HG02973 (cell line): ENCODE measurements around the gene AHRR.
"Not testable (repeated sequence)": the region's sequence is repeated elsewhere in the genome, so short reads cannot be mapped to it uniquely, and the experiment has no call there.

Experiments
- ATAC-seq: cut with Tn5 transposase; IDR thresholded peaks from one replicate; pipeline ENCODE4 v1.9.1; 2021; ENCODE audit warnings: moderate library complexity; ENCODE audit not compliant: unreplicated experiment

Gene AHRR

DNA sequence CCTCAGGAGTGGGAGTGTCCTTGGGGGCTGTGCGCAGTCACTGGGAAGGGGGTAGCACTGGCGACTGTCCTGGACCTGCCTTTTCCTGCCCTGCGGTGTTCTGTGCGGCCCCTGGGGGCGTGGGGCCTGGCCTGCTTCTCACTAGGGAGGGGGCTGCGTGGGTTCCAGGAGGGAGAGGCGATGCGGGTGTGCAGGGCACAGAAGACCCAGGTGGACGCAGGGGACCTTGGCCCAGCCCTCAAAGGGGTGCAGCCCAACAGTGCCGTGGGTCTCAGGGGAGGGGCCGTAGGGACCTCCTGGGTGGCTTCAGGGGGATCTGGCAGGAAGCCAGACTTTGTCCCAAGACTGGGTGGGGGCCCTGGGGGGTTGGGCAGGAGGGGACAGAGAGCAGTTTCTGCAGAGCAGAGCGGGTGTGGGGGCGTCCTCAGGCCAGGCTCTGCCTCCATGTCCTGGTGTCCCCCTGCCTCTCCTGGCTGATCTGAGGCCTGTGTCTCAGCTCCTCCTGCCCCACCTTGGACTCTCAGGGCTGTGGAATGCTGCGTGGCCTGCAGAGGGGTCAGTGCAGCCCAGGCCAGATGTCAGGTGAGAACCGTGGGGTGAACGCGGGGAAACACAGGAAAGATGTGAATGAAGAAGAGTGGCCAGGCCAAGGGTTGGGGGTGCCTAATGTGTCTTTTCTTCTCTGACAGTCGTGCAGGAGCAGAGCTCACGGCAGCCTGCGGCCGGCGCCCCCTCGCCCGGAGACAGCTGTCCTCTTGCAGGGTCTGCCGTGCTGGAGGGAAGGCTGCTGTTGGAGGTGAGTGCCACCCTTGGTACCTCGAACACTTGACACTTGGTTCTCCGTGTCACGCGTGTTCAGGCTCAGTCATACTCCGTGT lies 54.6 kb downstream of the AHRR start:
- no peak for ATAC-seq

DNA sequence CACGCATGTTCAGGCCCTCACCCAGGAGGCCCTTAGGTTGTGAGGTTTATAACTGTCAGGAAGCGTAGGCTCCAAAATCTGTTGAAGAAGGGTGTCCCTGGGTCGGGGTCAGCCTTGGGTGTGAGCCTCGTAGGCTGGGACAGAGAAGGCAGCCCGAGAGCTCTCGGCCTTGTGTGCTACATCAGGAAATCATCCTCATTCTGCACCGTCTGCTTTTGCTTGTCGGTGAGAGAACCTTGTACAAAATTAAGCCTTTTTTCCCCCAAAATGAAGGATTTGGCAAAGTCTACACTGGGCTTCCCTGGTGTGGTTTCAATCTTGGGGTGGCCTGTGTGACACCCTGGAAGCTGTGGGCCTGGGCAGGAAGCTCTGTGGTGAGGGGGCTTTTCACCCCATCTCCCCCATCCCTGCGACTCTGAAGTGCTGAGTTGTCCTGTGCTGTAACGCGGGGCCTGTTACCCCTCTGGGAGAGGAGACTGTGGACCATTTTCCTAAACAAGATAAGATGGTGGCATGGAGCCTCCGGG lies 55.3 kb downstream of the AHRR start:
- ATAC-seq = no peak

DNA sequence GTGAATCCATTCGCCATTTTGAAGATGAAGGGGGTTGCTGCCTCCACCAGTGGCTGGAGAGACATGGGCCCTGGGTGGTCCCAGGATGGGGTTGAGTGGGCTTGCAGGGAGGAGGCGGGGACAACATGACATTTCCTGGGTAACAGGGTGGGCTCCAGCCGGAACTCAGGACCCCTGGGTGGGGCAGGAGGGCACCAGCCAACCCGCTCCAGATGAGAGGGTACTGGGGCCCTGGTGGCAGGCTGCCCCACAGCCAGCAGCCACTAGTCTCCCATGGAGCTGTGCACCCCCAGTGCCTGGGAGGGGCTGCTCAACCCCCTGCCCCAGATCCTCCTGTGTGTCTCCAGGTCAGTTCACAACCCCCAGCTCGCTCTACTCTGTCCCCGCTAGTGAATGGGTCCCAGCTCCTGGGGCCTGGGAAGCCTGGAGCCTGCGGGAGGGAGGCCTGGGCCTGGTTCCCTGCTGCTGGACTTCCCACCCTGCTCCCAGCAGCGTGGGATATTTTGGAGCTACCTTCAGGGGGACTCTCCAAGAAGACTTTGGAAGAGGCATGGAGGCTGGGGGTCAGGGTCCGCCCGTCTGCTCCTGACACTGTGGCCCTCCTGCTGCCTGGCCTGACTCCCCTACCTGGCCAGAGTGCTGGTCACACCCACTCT lies 55.9 kb downstream of the AHRR start:
- no peak for ATAC-seq

DNA sequence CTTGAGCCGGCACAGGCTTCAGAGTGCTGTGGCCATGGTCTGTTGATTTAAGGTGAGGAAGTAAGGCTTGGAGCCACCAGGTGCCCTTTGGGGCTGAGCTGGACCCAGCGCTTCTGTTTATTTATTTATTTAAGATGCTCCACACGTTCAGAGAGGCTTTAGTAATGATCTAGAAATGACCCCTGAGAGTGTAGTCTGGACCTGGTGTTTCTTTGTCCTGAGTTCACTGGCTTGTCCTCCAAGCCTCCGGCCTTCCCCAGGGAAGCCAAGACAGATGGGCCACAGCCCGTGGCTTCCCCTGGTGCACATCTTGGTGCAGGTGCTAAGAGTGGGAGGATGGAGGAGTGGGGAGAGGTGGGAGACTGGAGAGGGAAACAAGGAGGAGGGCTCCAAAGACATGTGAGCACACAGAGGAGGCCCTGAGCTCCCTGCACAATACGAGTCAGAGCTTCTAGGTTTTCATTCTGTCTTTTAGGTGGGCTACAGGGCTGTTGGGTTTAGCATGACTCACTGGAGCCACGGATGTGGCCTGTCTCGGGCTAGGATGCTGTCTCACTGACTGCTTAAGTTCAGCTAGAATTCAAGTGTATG lies 56.9 kb downstream of the AHRR start:
- ATAC-seq = no peak

DNA sequence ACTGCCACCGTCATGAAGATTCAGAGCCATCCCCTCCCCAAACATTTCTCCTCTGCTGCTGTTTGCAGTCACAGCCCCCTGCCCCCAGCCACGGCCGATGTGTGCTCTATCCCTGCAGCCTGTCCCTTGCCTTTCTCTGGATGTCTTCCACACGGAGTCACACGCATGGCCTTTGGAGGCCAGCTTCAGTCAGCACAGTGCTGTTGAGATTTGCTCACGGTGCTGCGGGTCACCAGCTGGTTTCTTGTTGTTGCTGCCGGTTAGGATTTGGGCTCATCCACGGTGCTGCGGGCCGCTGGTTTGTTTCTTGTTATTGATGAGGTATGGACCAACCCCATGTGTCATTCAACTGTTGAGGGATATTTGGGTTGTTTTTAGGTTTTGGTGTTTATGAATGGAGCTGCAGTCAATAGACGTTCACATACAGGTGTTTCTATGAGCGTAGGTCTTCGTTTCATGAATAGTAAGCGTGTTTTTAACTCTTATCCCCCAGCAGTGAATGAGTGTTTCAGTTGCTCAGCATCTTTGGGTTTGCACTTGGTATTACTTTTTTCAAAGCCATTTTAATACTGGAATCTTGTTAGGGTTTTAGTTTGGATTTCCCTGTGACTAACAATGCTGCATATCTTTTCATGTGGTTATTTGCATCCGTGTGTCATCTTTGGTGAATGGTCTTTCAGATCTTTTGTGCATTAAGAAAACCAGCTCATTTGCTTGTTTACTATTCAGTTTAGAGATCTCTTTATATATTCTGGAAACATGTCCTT lies 57.6 kb downstream of the AHRR start:
- no peak for ATAC-seq

DNA sequence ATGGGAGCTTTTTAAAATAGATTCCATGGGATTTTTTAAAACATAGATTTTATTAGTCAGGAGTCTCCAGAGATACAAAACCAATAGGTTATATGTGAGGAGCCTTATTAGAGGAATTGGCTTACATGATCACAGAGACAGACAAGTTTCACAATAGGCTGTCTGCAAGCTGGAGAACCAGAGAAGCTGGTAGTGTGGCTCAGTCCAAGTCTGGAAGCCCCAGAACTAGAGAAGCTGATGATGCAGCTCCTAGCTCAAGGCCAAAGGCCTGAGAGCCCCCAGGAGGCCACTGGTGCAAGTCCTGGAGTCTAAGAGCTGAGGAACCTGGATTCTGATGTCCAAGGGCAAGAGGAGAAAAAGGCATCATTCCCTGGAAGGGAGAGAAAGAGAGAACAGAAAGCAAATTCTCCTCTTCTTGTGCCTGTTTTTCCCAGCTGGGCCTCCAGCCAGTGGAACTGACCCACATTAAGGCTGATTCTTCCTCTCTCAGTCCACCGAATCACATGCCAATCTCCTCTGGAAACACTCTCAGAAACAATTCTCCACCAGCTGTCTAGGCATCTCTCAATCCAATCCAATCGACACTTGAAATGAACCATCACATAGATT lies 59.3 kb downstream of the AHRR start:
- no peak for ATAC-seq

DNA sequence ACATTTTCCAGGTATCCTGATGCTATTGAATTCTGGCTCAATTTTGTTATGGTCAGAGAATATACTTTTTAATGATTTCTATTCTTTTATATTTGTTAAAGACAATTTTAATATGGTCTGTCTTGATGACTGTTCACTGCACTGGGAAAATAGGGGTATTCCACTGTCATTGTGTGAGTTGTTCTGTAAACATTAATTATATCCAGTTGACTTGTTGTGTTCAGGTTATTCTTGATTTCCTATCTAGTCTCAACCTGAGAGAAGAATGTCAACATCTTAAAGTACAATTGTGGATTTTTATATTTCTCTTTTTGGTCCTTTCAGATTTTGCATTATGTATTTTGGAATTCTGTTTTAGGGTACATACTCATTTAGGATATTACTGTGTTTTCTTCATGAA lies 61.6 kb downstream of the AHRR start:
- no peak for ATAC-seq

DNA sequence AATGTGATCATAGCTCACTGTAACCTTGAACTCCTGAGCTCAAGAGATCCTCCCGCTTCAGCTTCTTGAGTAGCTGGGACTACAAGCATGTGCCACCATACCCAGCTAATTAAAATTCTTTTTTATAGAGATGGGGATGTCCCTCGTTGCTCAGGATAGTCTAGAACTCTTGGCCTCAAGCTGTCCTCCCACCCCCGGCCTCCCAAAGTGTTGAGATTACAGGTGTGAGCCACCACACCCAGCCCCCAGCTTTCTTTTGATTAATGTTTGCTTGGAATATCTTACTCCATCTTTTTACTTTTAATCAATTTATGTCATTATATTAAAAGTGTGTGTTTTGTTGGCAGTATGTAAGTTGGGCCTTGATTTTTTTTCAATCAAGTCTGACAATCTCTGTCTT lies 62.1 kb downstream of the AHRR start:
- ATAC-seq = no peak

DNA sequence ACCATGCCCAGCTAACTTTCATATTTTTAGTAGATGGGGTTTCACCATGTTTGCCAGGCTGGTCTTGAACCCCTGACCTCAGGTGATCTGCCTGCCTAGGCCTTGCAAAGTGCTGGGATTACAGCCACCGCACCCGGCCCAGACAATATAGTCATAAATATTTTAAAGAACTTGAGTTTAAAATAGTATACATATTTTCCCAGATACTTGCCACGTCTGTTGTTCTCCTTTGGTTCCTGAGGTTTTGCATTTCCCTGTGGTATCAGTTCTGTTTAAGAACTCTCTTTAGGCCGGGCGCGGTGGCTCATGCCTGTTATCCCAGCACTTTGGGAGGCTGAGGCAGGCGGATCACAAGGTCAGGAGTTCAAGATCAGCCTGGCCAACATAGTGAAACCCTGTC lies 63.1 kb downstream of the AHRR start:
- not testable (repeated sequence) for ATAC-seq

DNA sequence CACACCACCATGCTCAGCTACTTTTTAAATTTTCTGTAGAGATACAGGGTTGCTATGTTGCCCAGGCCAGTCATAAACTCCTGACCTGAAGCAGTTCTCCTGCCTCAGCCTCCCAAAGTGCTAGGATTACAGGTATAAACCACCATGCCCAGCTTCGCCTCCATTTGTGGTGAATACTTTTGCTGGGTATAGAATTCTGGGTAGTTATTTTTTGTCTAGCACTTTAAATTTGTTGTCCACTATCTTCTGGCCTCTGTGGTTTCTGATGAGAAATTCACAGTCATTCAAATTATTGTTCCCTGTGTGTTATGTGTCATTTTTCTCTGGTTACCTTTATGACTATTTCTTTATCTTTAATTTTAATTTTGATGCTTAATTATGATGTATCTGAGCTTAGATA lies 63.8 kb downstream of the AHRR start:
- ATAC-seq = no peak

DNA sequence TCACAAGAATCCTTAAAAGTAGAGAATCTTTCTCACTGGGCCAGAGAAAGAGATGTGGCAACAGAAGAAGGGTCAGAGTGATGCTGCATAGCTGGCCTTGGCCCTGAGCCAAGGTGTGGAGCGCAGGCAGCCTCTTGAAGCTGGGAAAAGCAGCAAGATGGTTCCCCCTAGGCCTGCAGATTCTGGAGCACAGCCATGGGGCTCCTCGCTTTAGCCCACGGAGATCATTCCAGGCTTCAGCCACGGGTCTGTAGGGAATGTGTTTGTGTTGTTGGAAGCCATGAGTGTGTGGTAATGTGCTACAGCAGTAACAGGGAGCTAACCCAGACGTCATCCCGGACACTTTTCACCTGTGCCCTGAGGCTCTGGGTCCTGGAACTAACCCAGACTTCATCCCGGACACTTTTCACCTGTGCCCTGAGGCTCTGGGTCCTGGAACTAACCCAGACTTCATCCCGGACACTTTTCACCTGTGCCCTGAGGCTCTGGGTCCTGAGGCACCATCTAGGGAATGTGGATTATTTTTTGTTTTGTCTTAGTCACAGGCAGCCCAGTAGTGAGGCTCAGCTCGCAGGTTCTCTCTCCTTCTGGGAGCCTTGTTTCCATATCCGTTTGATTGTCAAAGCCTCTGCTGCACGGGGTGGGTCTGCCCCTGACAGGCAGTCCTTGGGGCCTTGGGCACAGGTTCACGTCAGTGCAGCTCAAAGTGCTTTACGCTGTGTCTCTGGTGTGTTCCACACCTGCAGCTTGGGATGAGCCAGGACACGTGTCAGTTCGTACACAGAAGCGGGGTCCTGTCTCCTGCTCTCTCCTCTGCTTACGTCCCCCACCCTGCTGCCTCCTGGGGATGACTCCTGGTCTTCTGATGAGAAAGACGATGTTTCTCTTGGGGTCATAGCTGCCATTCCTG lies 65.2 kb downstream of the AHRR start:
- no peak for ATAC-seq

DNA sequence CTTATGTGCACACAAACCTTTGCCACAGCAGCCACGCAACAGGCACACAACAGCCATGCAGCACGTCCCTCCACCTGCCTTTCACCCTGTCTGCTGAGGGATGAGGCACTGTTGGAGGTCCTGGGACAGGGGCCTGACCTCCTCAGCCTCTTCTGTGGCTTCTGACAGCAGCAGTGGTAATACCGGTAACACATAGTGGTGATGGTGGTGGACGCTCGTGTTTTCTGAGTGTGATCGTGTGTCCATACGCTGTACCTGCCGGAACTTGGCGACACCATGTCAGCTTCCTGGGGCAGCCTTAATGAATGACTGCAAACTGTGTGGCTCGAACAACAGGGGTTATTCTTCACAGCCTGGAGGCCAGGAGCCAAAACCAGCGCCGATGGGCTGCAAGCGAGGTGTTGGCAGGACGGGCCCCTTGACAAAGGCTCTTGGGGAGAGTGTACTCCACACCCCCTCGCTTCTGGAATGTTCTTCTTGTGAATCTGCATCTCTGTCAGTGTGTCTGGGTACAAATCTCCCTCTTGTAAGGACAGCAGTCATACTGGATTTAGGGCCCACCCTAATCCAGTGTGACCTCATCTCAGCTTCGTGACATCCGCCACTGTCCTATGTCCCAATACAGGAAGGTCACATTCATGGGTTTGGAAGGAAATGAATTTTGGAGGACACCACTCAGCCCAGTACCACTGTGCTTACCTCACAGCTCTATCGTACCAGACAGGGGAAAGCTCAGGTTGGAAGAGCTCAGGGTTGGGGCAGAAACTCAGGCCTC lies 66.2 kb downstream of the AHRR start:
- no peak for ATAC-seq

DNA sequence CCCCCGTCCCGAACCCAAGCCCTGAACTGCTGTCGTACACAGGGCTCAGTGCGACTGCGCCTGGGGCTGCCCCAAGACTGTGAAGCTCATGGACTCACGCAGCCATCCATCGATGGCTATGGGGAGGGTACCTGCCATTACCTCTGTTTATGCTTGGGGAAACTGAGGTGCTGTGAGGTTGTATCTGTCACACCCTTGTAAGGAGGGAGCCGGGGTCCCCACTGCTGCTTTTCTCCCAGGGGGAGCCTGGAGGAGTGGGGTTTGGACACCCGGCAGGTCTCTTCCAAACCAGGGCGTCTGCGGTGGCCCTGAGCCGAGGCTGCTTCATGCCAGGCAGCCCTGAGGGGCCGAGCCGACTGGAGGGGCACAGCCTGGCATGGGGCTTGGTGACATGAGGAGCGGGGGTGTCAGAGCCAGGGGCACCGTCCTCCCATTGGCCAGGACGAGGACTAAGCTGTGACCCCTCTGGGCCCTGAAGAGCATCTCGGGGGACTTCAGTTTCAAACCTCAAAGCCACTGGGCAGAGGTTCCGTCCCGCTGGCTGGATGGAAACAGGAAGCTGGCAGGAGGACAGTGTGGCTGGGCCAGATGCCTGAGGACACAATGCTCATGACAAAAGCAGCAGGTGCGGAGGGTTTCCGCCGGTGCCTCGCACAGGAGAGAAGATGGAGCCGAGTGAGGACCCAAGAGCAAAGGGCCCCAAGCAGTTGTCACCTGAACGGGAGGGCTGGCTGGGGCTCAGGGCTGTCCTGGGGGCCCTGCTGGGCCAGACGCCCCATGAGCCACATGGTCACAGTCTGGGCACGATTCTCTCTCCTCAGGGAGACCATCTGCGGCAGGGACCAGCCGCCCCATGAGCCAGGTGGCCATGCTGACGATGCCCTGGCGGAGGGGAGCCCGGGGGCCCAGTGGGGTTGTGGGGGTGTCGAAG lies 67.0 kb downstream of the AHRR start:
- ATAC-seq = no peak

DNA sequence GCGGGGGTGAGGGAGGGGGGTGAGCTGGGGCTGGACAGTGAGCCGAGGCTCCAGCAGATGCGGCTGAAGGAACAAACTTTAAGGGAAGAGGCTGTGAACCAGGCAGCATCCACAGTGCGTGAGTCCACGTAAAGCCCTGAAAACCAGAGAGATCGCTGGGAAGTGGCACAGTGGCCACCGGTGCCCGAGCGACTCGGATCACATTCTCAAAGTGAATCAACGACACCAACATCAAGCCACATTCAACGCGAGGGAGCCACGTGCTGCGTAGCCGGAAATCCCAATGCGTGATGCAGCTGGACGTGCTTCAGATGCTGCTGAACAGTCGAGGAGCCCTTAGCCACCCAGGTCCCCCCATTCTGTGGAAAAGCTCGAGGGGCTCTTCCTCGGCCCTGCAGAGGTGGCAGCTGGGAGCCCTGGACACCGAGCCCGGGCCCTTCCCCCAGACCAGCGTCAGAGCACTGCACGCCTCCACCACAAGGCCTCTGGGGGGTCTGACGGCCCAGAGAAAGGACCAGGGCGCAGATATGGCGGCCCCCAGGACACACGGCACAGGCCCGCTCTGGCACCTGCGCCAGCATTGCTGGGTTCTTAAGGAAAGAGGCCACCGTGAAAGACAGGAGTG lies 67.8 kb downstream of the AHRR start:
- no peak for ATAC-seq

DNA sequence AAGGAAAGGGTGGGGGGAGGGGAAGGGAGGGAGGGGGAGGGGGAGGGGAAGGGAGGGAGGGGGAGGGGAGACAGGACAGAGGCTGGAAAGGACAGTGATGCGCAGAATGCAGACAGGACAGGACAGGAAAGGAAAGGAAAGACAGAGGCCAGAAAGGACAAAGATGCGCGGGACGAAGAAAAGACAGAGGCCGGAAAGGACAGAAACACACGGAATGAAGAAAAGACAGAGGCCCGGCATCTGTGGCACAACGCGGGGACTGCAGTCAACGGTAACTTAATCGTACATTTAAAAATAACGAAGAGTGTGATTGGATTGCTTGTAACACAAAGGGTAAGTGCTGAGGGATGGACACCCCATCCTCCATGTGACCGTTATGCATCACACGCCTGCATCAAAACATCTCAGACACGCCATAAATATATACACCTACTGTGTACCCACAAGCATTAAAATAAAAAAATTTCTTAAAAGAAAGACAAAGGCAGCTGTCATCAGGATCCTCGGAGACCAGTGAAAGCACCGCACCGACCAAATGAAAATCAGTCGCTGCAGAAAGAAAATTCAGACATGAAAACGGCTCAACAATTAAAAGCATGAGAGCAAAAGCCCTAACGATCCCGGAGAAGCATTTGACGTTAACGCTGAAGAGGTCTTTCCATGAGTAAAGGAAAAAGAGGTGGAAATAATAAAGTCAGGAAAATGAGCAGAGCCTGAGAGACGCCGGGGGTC lies 68.5 kb downstream of the AHRR start:
- ATAC-seq = no peak

DNA sequence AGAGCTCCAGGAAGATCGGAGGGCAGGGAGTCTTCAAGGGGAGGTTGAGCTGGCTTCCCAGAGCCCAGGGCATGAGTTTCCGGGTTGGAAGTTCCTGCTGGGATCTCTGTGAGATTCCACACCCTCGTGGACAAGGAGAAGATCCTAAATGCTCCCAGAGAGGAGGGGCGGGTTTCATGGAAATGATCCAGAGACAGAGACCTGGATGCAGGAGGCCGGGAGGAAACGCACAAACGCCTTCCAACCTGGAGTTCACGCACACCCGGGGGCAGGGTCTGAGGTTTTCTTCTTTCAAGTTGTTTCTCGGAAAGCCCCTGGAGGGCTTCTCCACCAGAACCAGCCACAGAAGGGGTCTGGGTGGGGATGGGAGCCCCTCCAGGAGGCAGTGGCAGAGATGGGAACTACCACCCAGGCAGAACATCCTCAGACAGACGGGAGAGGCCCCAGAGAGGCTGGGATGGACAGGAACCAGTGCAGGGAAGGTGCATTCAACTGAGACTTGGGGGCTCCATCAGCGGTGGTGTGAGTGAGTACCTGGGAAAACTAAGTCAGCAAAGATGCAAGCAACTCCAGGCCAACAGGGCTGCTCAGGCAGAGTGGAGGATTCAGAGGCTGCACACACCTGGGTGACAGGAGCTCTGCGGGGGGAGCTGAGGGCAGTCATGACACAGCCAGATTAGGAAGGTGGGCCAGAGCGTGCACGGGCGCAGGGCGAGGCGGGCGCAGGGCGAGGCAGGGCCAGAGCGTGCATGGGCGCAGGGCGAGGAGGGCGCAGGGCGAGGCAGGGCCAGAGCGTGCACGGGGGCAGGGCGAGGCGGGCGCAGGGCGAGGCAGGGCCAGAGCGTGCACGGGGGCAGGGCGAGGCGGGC lies 69.3 kb downstream of the AHRR start:
- ATAC-seq = no peak
